B cell (primary cell): Measurements from ENCODE around the gene OBP2B. TPM values are rescaled to one million over a fixed set of nuclear protein-coding genes. Genes with fewer than 3 reads are reported as not detected.
A peak's percentile ranks its signal among the peaks of the same experiment; 100 is the strongest.

Experiments used
- ATAC-seq: fragments of 200-7000 bp; cut with Tn5 transposase; one replicate; pipeline ENCODE4 v1.10.0; 2021; ENCODE audit warnings: low read depth, mild to moderate bottlenecking, moderate number of reproducible peaks, moderate library complexity
- CTCF ChIA-PET: fragments of 350-600 bp; sonication (Branson Sonifier 250); formaldehyde crosslinking; loops from one replicate; lab custom pipeline; 2021; ENCODE audit warnings: antibody characterized with exemption, inconsistent platforms; lab: Charles Lee
- POLR2A ChIA-PET: fragments of 350-600 bp; sonication (Branson Sonifier 250); formaldehyde crosslinking; loops from one replicate; lab custom pipeline; 2021; ENCODE audit warnings: antibody characterized with exemption; lab: Charles Lee
- DNase-seq: peaks from one replicate; pipeline ENCODE4 v3.0.0; 2013
- H2AFZ ChIP-seq: 2 replicates; pipeline ENCODE4 v1.6.1; 2012; ENCODE audit warnings: mild to moderate bottlenecking, low read depth, low read length; ENCODE audit not compliant: insufficient read depth, poor library complexity, severe bottlenecking
- H3K27ac ChIP-seq, 2 donors: 1 replicate in 1 of 2; 2 replicates in 1 of 2; pipeline ENCODE4 v1.5.1; 2012 to 2013; ENCODE audit warnings: low read length in 2 of 2, mild to moderate bottlenecking in 2 of 2, moderate library complexity in 1 of 2
- H3K27me3 ChIP-seq, 4 experiments: fragments of 200-600 bp in 1 of 4; sonication (generic) in 1 of 4; replicated peaks in 1 of 4; 1 replicate in 2 of 4; 2 replicates in 2 of 4; pipeline versions ENCODE4 v1.6.1 to v1.7.0; 2013 to 2016; ENCODE audit warnings: low read length in 3 of 4, mild to moderate bottlenecking in 2 of 4, mixed read lengths in 1 of 4, moderate library complexity in 1 of 4; ENCODE audit not compliant: insufficient read depth in 4 of 4, control insufficient read depth in 3 of 4; ENCODE audit errors: control extremely low read depth in 1 of 4
- H3K36me3 ChIP-seq, 2 experiments: replicated peaks in 1 of 2; 1 replicate in 1 of 2; 2 replicates in 1 of 2; pipeline versions ENCODE4 v1.6.1 to v1.7.1; 2013; ENCODE audit warnings: low read length in 1 of 2; ENCODE audit not compliant: insufficient read depth in 2 of 2, control insufficient read depth in 1 of 2; ENCODE audit errors: control extremely low read depth in 1 of 2, extremely low read depth in 1 of 2
- H3K4me1 ChIP-seq, 2 donors: fragments of 200-600 bp in 1 of 2; sonication (generic) in 1 of 2; 1 replicate in 1 of 2; 2 replicates in 1 of 2; pipeline versions ENCODE4 v1.5.1 to v1.6.1; 2013 to 2017; ENCODE audit warnings: low read length in 2 of 2; ENCODE audit not compliant: control insufficient read depth in 2 of 2, insufficient read depth in 2 of 2
- H3K4me2 ChIP-seq: replicated peaks from 2 replicates; pipeline ENCODE3; 2012; ENCODE audit warnings: mild to moderate bottlenecking, low read depth, low read length; ENCODE audit not compliant: poor library complexity, severe bottlenecking
- H3K4me3 ChIP-seq, 5 experiments: fragments of 200-600 bp in 1 of 5; sonication (generic) in 1 of 5; 1 replicate in 3 of 5; 2 replicates in 2 of 5; pipeline versions ENCODE4 v1.5.1 to v1.7.0; 2011 to 2016; ENCODE audit warnings: low read length in 4 of 5, mild to moderate bottlenecking in 4 of 5, low read depth in 2 of 5, control low read depth in 1 of 5, moderate library complexity in 1 of 5; ENCODE audit not compliant: insufficient read depth in 1 of 5; ENCODE audit errors: control extremely low read depth in 1 of 5, extremely low read depth in 1 of 5
- H3K79me2 ChIP-seq: fragments of 200-600 bp; sonication (generic); one replicate; pipeline ENCODE4 v1.6.0; 2016; ENCODE audit warnings: low read length; ENCODE audit not compliant: control insufficient read depth, insufficient read depth
- H3K9ac ChIP-seq: fragments of 200-600 bp; sonication (generic); 2 replicates; pipeline ENCODE4 v1.6.1; 2017; ENCODE audit warnings: mild to moderate bottlenecking, low read length, moderate library complexity
- H3K9me3 ChIP-seq, 3 donors: one replicate each; pipeline versions ENCODE4 v1.6.1 to v1.7.1; 2013; ENCODE audit warnings: low read length in 2 of 3; ENCODE audit not compliant: control insufficient read depth in 2 of 3, insufficient read depth in 1 of 3; ENCODE audit errors: control extremely low read depth in 1 of 3
- H4K20me1 ChIP-seq: 2 replicates; pipeline ENCODE4 v1.6.0; 2012; ENCODE audit warnings: mild to moderate bottlenecking, low read length; ENCODE audit not compliant: insufficient read depth, control insufficient read depth, poor library complexity, severe bottlenecking
- H3K27ac Mint-ChIP-seq: one replicate; pipeline ENCODE4 v1.8.0; 2021; ENCODE audit warnings: mixed read lengths
- H3K27me3 Mint-ChIP-seq: one replicate; pipeline ENCODE4 v1.8.0; 2021; ENCODE audit warnings: mixed read lengths
- H3K4me1 Mint-ChIP-seq: one replicate; pipeline ENCODE4 v1.8.0; 2021; ENCODE audit warnings: mixed read lengths
- H3K4me3 Mint-ChIP-seq: one replicate; pipeline ENCODE4 v1.8.0; 2021; ENCODE audit warnings: mixed read lengths
- H3K9me3 Mint-ChIP-seq: one replicate; pipeline ENCODE4 v1.8.0; 2022; ENCODE audit warnings: mixed read lengths; ENCODE audit not compliant: insufficient read depth
- CTCF ChIP-seq: fragments of 200-600 bp; IDR thresholded peaks from one replicate; pipeline ENCODE4 v1.8.0; 2022; ENCODE audit warnings: antibody characterized with exemption, mild to moderate bottlenecking
- EZH2 ChIP-seq: IDR thresholded peaks from 2 replicates; pipeline ENCODE4 v1.6.1; 2012; ENCODE audit warnings: borderline replicate concordance, low read depth, mild to moderate bottlenecking, moderate library complexity, low read length; ENCODE audit not compliant: insufficient read depth, poor library complexity, severe bottlenecking
- WGBS: methylation state at CpG from one replicate; pipeline ENCODE4 v1.1.5; 2013; ENCODE audit warnings: missing lambda C conversion rate; ENCODE audit not compliant: insufficient coverage; 5-methylcytosine and 5-hydroxymethylcytosine counted together
- intact Hi-C: fragments of 100-400 bp; cut with micrococcal nuclease; formaldehyde crosslinking; loops from one replicate; pipeline ENCODE4 v1.10.0; 2022
- polyA plus RNA-seq: library from polyadenylated mRNA; depleted of rRNA; stranded (reverse); fragments of >200 nt; gene quantifications from 2 replicates; pipeline ENCODE4 v1.2.3, GENCODE V29; 2012
- total RNA-seq, 2 donors: library from RNA; stranded (reverse); fragments of 120-200 nt in 1 of 2; gene quantifications; 1 replicate in 1 of 2; 2 replicates in 1 of 2; pipeline versions ENCODE4 v1.2.3 to v1.2.4, GENCODE V29; 2013 to 2022

OBP2B gene
- total and polyA plus RNA-seq, 2 donors (not counting 1 experiment from before 2014, with no cell fraction given): not detected

- peak; percentile 39 for DNase-seq
- peak overlapping the region; percentile 60 for H2AFZ ChIP-seq
- Mint-ChIP-seq H3K4me1 (peaks cover 13% of the 10 kb centered on the region), H3K9me3 (no peaks in the 10 kb centered on the region), H3K27ac (no peak overlapping the region), H3K27me3 (peaks cover 31% of the 10 kb centered on the region), H3K4me3 (peak overlapping the region; percentile 49)
- CTCF ChIA-PET: interaction anchor here (0.9 kb wide), 2 partner anchors 53 to 166 kb away, joined by 3 to 4 read pairs; no protein-coding TSS in a partner anchor
- peak overlapping the region in 3 of 5 experiments; percentile 19 to 28 (median 25) for H3K4me3 ChIP-seq
- H3K4me1 ChIP-seq: peaks cover 9 to 10% of the 10 kb centered on the region in 2 donors
- peak; percentile 77 for ATAC-seq
- no peaks in the 10 kb centered on the region for H3K36me3 ChIP-seq
- 28% methylated on average over 24 of the region's 25 CpGs for WGBS
- no peaks in the 10 kb centered on the region for H3K79me2 ChIP-seq
- H4K20me1 ChIP-seq: no peaks in the 10 kb centered on the region
- POLR2A ChIA-PET: no interaction called here
- peaks cover 0 to 20% (median 0%) of the 10 kb centered on the region in 3 donors for H3K9me3 ChIP-seq
- peak overlapping the region; percentile 65 for H3K4me2 ChIP-seq
- intact Hi-C loops: no loop called here
- H3K27ac ChIP-seq: no peak overlapping the region
- peaks cover 0 to 30% (median 3%) of the 10 kb centered on the region in 4 experiments for H3K27me3 ChIP-seq
- TF ChIP-seq EZH2 (no peak), CTCF (no peak)
- H3K9ac ChIP-seq: peak overlapping the region; percentile 31
Observed at GRCh38 chr9:133238272-133238850, 29.3 kb upstream of the OBP2B start.

DNA sequence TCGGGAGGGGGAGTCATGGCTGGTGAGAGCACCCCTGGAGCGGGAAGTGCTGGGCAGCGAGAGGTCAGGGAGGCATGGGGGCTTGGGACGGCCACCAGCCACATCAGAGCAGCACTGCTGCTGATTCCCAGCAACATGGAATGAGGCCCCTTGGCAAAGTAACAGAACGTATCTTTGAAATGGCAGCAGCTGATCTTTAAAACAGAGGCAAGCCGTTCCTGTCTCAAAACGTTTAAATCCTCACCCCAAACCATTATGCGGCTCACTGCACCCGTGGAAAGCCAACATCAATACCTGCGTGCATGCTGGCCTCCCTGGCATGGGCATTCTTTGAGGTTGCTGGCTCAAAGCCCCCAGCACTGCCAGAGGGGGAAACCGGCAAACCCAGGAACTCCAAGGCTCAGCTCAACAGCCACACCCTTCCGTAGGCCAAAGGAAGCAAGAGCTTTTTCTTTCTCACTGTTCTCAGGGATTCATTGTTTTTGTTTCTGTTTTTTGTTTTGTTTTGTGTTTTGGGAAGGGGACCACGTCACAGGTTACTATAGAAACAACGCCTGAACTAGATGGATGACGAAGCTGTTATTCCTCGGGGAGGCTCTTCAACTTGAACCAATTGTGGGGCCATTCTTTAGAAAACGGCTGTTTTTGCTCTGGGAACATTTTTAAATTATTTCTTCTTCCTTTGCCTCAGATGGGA, 28.1 kb upstream of the OBP2B start:
- ChIA-PET POLR2A (no interaction called here), CTCF (no interaction called here)
- Histone ChIP-seq H3K4me3 (no peak overlapping the region), H3K27ac (no peak overlapping the region), H3K4me2 (no peak overlapping the region), H4K20me1 (no peaks in the 10 kb centered on the region), H3K36me3 (no peaks in the 10 kb centered on the region), H2AFZ (no peak overlapping the region), H3K9ac (no peak overlapping the region), H3K79me2 (no peaks in the 10 kb centered on the region), H3K27me3 (peaks cover 0 to 30% (median 3%) of the 10 kb centered on the region in 4 experiments), H3K4me1 (peaks cover 9 to 10% of the 10 kb centered on the region in 2 donors), H3K9me3 (peaks cover 0 to 20% (median 0%) of the 10 kb centered on the region in 3 donors)
- no peaks in the 10 kb centered on the region for H3K9me3 Mint-ChIP-seq
- intact Hi-C loops: no loop called here
- no peak overlapping the region for H3K4me3 Mint-ChIP-seq
- DNase-seq: no peak
- H3K27ac Mint-ChIP-seq: no peak overlapping the region
- ATAC-seq: no peak
- no peak for TF ChIP-seq EZH2
- no peak for TF ChIP-seq CTCF
- H3K4me1 Mint-ChIP-seq: peaks cover 13% of the 10 kb centered on the region
- 87% methylated on average over 16 of the region's 17 CpGs for WGBS
- peaks cover 30% of the 10 kb centered on the region for H3K27me3 Mint-ChIP-seq
